ENCODE measurements around the gene SGMS1.

GRCh38 chr10:50512214-50512595 is 111.6 kb downstream of the SGMS1 start:
- TF ChIP-seq CTCF (IDR thresholded peaks at IDR 0.05; ENCODE audit: insufficient read depth, low read length, poor library complexity, severe bottlenecking) (no peak), EZH2phosphoT487 (conservative IDR thresholded peaks at IDR 0.05; ENCODE audit: low read length) (no peak)
